H1 (cell line): ENCODE results near the gene CHAC2. TPM values are rescaled to one million over a fixed set of nuclear protein-coding genes. Genes with fewer than 3 reads are reported as not detected.

Source experiments
- CTCF ChIA-PET: fragments of 300-600 bp; sonication (Branson Sonifier 250); formaldehyde crosslinking; loops from one replicate; lab custom pipeline; 2021; ENCODE audit not compliant: partially characterized antibody; lab: Charles Lee
- POLR2A ChIA-PET: fragments of 300-600 bp; sonication (Branson Sonifier 250); formaldehyde crosslinking; loops from one replicate; lab custom pipeline; 2021; ENCODE audit warnings: inconsistent platforms; ENCODE audit not compliant: partially characterized antibody; lab: Charles Lee
- DNase-seq, 2 experiments: peaks; one replicate each; pipeline versions ENCODE4 v3.0.0 to v3.0.0-alpha.2; 2010 to 2022; ENCODE audit warnings: low spot score in 2 of 2, low read depth in 1 of 2, mixed read lengths in 1 of 2
- FAIRE-seq: peaks from 2 replicates; lab custom pipeline; 2011; peaks lifted over from hg19 to GRCh38; lab: Jason Lieb, UNC
- H2AFZ ChIP-seq: 2 replicates; pipeline ENCODE4 v1.8.1; 2012; ENCODE audit warnings: low read length, inconsistent platforms
- H2AK5ac ChIP-seq: 2 replicates; pipeline ENCODE4 v1.6.1; 2013; ENCODE audit warnings: low read depth, low read length
- H2BK120ac ChIP-seq: replicated peaks from 2 replicates; pipeline ENCODE3; 2013; ENCODE audit warnings: low read depth, low read length, inconsistent platforms
- H2BK12ac ChIP-seq: 2 replicates; pipeline ENCODE4 v1.6.1; 2013; ENCODE audit warnings: low read depth, low read length
- H2BK15ac ChIP-seq: 2 replicates; pipeline ENCODE4 v1.6.1; 2013; ENCODE audit warnings: low read length
- H2BK20ac ChIP-seq: 2 replicates; pipeline ENCODE4 v1.6.1; 2013; ENCODE audit warnings: low read length
- H2BK5ac ChIP-seq: 2 replicates; pipeline ENCODE4 v1.6.1; 2013; ENCODE audit warnings: low read depth, low read length
- H3K14ac ChIP-seq: 2 replicates; pipeline ENCODE4 v1.6.1; 2013; ENCODE audit warnings: inconsistent platforms; ENCODE audit not compliant: insufficient read length
- H3K18ac ChIP-seq: 2 replicates; pipeline ENCODE4 v1.6.1; 2013; ENCODE audit warnings: low read length; ENCODE audit errors: extremely low read depth
- H3K23ac ChIP-seq: 2 replicates; pipeline ENCODE4 v1.6.1; 2013; ENCODE audit warnings: inconsistent platforms; ENCODE audit not compliant: insufficient read length
- H3K23me2 ChIP-seq: 2 replicates; pipeline ENCODE4 v1.6.1; 2013; ENCODE audit warnings: low read depth, low read length
- H3K27ac ChIP-seq: 2 replicates; pipeline ENCODE4 v1.6.1; 2011; ENCODE audit warnings: low read depth, low read length, inconsistent platforms
- H3K27me3 ChIP-seq, 4 experiments: replicated peaks in 1 of 4; 1 replicate in 1 of 4; 2 replicates in 3 of 4; pipeline versions ENCODE4 v1.6.1 to v1.8.1; 2011 to 2013; ENCODE audit warnings: low read length in 3 of 4, mild to moderate bottlenecking in 3 of 4, inconsistent platforms in 2 of 4, mixed read lengths in 2 of 4, moderate library complexity in 1 of 4; ENCODE audit not compliant: control insufficient read depth in 3 of 4, insufficient read depth in 3 of 4; ENCODE audit errors: extremely low read depth in 1 of 4
- H3K36me3 ChIP-seq, 4 experiments: 2 replicates each; pipeline versions ENCODE4 v1.6.1 to v1.8.1; 2011 to 2013; ENCODE audit warnings: mild to moderate bottlenecking in 4 of 4, low read length in 3 of 4, moderate library complexity in 2 of 4, control low read depth in 1 of 4, inconsistent platforms in 1 of 4; ENCODE audit not compliant: insufficient read depth in 4 of 4, control insufficient read depth in 2 of 4
- H3K4ac ChIP-seq: replicated peaks from 2 replicates; pipeline ENCODE3; 2013; ENCODE audit warnings: low read length, low read depth, mixed read lengths, inconsistent platforms; ENCODE audit not compliant: insufficient read length
- H3K4me1 ChIP-seq, 4 experiments: replicated peaks in 1 of 4; 1 replicate in 1 of 4; 2 replicates in 3 of 4; pipeline versions ENCODE4 v1.6.1 to v1.8.1; 2011 to 2013; ENCODE audit warnings: low read length in 3 of 4, inconsistent platforms in 2 of 4, mixed read lengths in 1 of 4; ENCODE audit not compliant: insufficient read depth in 4 of 4, control insufficient read depth in 3 of 4
- H3K4me2 ChIP-seq, 2 experiments: 2 replicates each; pipeline versions ENCODE4 v1.6.1 to v1.8.1; 2011 to 2013; ENCODE audit warnings: low read depth in 2 of 2, low read length in 2 of 2, control low read depth in 1 of 2, inconsistent platforms in 1 of 2, mild to moderate bottlenecking in 1 of 2; ENCODE audit not compliant: insufficient read depth in 1 of 2
- H3K4me3 ChIP-seq, 4 experiments: fragments of 200-600, 300-600 bp in 1 of 4; sonication (generic), shearing (Covaris generic), sonication (Bioruptor Twin) in 1 of 4; 2 replicates each; pipeline versions ENCODE4 v1.5.1 to v1.8.1; 2011 to 2016; ENCODE audit warnings: low read length in 4 of 4, low read depth in 3 of 4, control low read depth in 2 of 4, inconsistent platforms in 2 of 4, mild to moderate bottlenecking in 2 of 4, mixed read lengths in 1 of 4, moderate library complexity in 1 of 4; ENCODE audit not compliant: insufficient read depth in 2 of 4; ENCODE audit errors: extremely low read depth in 1 of 4
- H3K56ac ChIP-seq: replicated peaks from 2 replicates; pipeline ENCODE3; 2013; ENCODE audit warnings: low read depth, mild to moderate bottlenecking, mixed read lengths, low read length, inconsistent platforms; ENCODE audit not compliant: insufficient read length
- H3K79me1 ChIP-seq: 2 replicates; pipeline ENCODE4 v1.6.1; 2013; ENCODE audit warnings: low read depth, low read length, control low read depth
- H3K79me2 ChIP-seq, 2 experiments: 2 replicates each; pipeline versions ENCODE4 v1.6.1 to v1.8.1; 2012 to 2013; ENCODE audit warnings: low read length in 2 of 2, mild to moderate bottlenecking in 2 of 2, inconsistent platforms in 1 of 2; ENCODE audit not compliant: insufficient read depth in 2 of 2, control insufficient read depth in 1 of 2
- H3K9ac ChIP-seq, 4 experiments: replicated peaks in 1 of 4; 1 replicate in 1 of 4; 2 replicates in 3 of 4; pipeline versions ENCODE4 v1.6.1 to v1.8.1; 2011 to 2013; ENCODE audit warnings: low read depth in 3 of 4, low read length in 3 of 4, control low read depth in 2 of 4, mild to moderate bottlenecking in 2 of 4, moderate library complexity in 2 of 4, inconsistent platforms in 1 of 4; ENCODE audit errors: extremely low read depth in 1 of 4
- H3K9me3 ChIP-seq, 2 experiments: 2 replicates each; pipeline versions ENCODE4 v1.6.1 to v1.8.1; 2012 to 2013; ENCODE audit warnings: mild to moderate bottlenecking in 2 of 2, moderate library complexity in 2 of 2, control low read depth in 1 of 2, inconsistent platforms in 1 of 2, low read depth in 1 of 2, low read length in 1 of 2, mixed read lengths in 1 of 2; ENCODE audit not compliant: insufficient read depth in 2 of 2
- H4K20me1 ChIP-seq, 2 experiments: replicated peaks in 1 of 2; 2 replicates each; pipeline versions ENCODE3 to v1.8.1; 2011 to 2013; ENCODE audit warnings: inconsistent platforms in 2 of 2, low read length in 2 of 2, mild to moderate bottlenecking in 1 of 2; ENCODE audit not compliant: insufficient read depth in 2 of 2, control insufficient read depth in 1 of 2
- H4K5ac ChIP-seq: 2 replicates; pipeline ENCODE4 v1.6.1; 2013; ENCODE audit warnings: low read length, low read depth, mixed read lengths, inconsistent platforms; ENCODE audit not compliant: insufficient read length
- H4K8ac ChIP-seq: 2 replicates; pipeline ENCODE4 v1.8.0; 2013; ENCODE audit warnings: mild to moderate bottlenecking, moderate library complexity, low read length, inconsistent platforms; ENCODE audit not compliant: insufficient read depth; ENCODE audit errors: extremely low read depth
- H4K91ac ChIP-seq: replicated peaks from 2 replicates; pipeline ENCODE3; 2013; ENCODE audit warnings: low read length, mixed read lengths, inconsistent platforms; ENCODE audit not compliant: insufficient read length
- ATF3 ChIP-seq: IDR thresholded peaks from 2 replicates; pipeline ENCODE4 v1.6.1; 2011; ENCODE audit warnings: low read depth, mild to moderate bottlenecking, low read length; ENCODE audit not compliant: insufficient read depth
- CTCF ChIP-seq, 3 experiments: IDR thresholded peaks; 1 replicate in 2 of 3; 2 replicates in 1 of 3; pipeline versions ENCODE4 v1.5.1 to v1.6.1; 2011; ENCODE audit warnings: low read length in 3 of 3, mild to moderate bottlenecking in 3 of 3, inconsistent platforms in 2 of 3, low read depth in 1 of 3, moderate library complexity in 1 of 3; ENCODE audit not compliant: insufficient read depth in 1 of 3; ENCODE audit errors: control extremely low read depth in 1 of 3
- JUN ChIP-seq: IDR thresholded peaks from 2 replicates; pipeline ENCODE4 v1.6.1; 2011; ENCODE audit warnings: low read depth, mild to moderate bottlenecking, improper control_type of control experiment, low read length
- RAD21 ChIP-seq, 2 experiments: IDR thresholded peaks in 1 of 2; conservative IDR thresholded peaks in 1 of 2; 2 replicates each; pipeline ENCODE4 v1.6.1; 2011; ENCODE audit warnings: low read depth in 2 of 2, low read length in 2 of 2, improper control_type of control experiment in 1 of 2, inconsistent platforms in 1 of 2, mild to moderate bottlenecking in 1 of 2, moderate library complexity in 1 of 2
- TEAD4 ChIP-seq: IDR thresholded peaks from 2 replicates; pipeline ENCODE4 v1.6.1; 2012; ENCODE audit warnings: low read depth, low read length, inconsistent platforms, mixed read lengths
- WGBS, 2 experiments: shearing (Covaris generic) in 1 of 2; methylation state at CpG; one replicate each; pipeline versions ENCODE4 v1.1.6 to v1.1.7; 2013 to 2015; ENCODE audit warnings: low lambda C conversion rate in 2 of 2, mixed read lengths in 2 of 2, inconsistent platforms in 1 of 2, low coverage in 1 of 2, missing lambda C conversion rate in 1 of 2; ENCODE audit not compliant: insufficient replicate concordance in 2 of 2, insufficient coverage in 1 of 2, insufficient read length in 1 of 2; ENCODE audit errors: extremely low coverage in 1 of 2, missing lambda C conversion rate in 1 of 2; 5-methylcytosine and 5-hydroxymethylcytosine counted together
- polyA plus RNA-seq, 7 experiments: library from polyadenylated mRNA; depleted of rRNA in 3 of 7; stranded (reverse) in 5 of 7; unstranded in 2 of 7; fragments of >200 nt in 5 of 7; fragments of 200-250 nt in 2 of 7; gene quantifications; 1 replicate in 5 of 7; 2 replicates in 1 of 7; 4 replicates in 1 of 7; pipeline versions ENCODE4 v1.2.1 to v1.2.3, GENCODE V29; 2011 to 2013; ENCODE audit warnings: missing spikeins in 2 of 7, mixed read lengths in 2 of 7
- total RNA-seq: library from RNA; stranded (reverse); fragmentation: NEBNext Ultra II Directional; extraction: Animal tissue kit (Norgen Biotek cat#: 25700); gene quantifications from 2 replicates; pipeline ENCODE4 v1.2.1, GENCODE V29; 2021

Gene CHAC2
- total and polyA plus RNA-seq, 2 of the 8 experiments (the other 6 are each of a cell fraction or from before 2014, with no cell fraction given): 5.4 to 11.2 TPM

GRCh38 chr2:53802617-53803151, 35.1 kb downstream of the CHAC2 start:
- Histone ChIP-seq H3K18ac (no peak overlapping the region), H2AK5ac (no peak overlapping the region), H4K8ac (no peak overlapping the region), H3K79me2 (no peaks in the 10 kb centered on the region), H3K9ac (no peak overlapping the region), H2BK12ac (no peak overlapping the region), H3K14ac (no peak overlapping the region), H3K4ac (no peak overlapping the region), H2BK15ac (no peak overlapping the region), H4K91ac (no peak overlapping the region), H3K27me3 (no peaks in the 10 kb centered on the region), H4K20me1 (no peaks in the 10 kb centered on the region), H3K4me3 (no peak overlapping the region), H4K5ac (no peak overlapping the region), H3K4me2 (no peak overlapping the region), H3K79me1 (no peaks in the 10 kb centered on the region), H3K36me3 (peaks cover 0 to 32% (median 3%) of the 10 kb centered on the region in 4 experiments; a peak in 7 of 8 replicates), H2BK5ac (no peak overlapping the region), H3K23ac (no peak overlapping the region), H3K27ac (no peak overlapping the region), H3K23me2 (no peaks in the 10 kb centered on the region; the same call in 1 of the 2 replicates), H3K56ac (no peak overlapping the region), H2BK20ac (no peak overlapping the region), H3K9me3 (no peaks in the 10 kb centered on the region), H3K4me1 (no peaks in the 10 kb centered on the region), H2AFZ (no peak overlapping the region), H2BK120ac (no peak overlapping the region)
- DNase-seq (no peak), FAIRE-seq (no peak)
- WGBS, 2 experiments: 93% methylated on average over 7 of the region's 7 CpGs; no CpG with 5 or more reads in 1 of the 2 experiments
- CTCF ChIA-PET: interaction anchor here (0.7 to 2.3 kb wide), 2 partner anchors 17 to 1564 kb away, joined by 3 to 6 read pairs; no protein-coding TSS in a partner anchor
- POLR2A ChIA-PET: interaction anchor here (0.9 to 1.2 kb wide), 2 partner anchors 16 to 18 kb away, joined by 3 read pairs; partner anchors contain the start of genes ASB3 and ERLEC1
- TF ChIP-seq CTCF (IDR thresholded peaks at IDR 0.05; ENCODE audit: control extremely low read depth in 1 of 3, insufficient read depth in 1 of 3, low read depth in 1 of 3, low read length in 3 of 3) (no peak), ATF3 (no peak), JUN (no peak), RAD21 (IDR thresholded peaks at IDR 0.05 in 1 of 2, conservative IDR thresholded peaks at IDR 0.05 in 1 of 2; ENCODE audit: low read depth in 2 of 2, low read length in 2 of 2) (no peak), TEAD4 (no peak)
